ENCODE results near the gene HOXB4. TPM values are rescaled to one million over a fixed set of nuclear protein-coding genes. Genes with fewer than 3 reads are reported as not detected.

Gene HOXB4
- total and polyA plus RNA-seq, 5 donors from 2014 or later = 0.16 to 2.9 (median 0.18) TPM; not detected in 2

DNA sequence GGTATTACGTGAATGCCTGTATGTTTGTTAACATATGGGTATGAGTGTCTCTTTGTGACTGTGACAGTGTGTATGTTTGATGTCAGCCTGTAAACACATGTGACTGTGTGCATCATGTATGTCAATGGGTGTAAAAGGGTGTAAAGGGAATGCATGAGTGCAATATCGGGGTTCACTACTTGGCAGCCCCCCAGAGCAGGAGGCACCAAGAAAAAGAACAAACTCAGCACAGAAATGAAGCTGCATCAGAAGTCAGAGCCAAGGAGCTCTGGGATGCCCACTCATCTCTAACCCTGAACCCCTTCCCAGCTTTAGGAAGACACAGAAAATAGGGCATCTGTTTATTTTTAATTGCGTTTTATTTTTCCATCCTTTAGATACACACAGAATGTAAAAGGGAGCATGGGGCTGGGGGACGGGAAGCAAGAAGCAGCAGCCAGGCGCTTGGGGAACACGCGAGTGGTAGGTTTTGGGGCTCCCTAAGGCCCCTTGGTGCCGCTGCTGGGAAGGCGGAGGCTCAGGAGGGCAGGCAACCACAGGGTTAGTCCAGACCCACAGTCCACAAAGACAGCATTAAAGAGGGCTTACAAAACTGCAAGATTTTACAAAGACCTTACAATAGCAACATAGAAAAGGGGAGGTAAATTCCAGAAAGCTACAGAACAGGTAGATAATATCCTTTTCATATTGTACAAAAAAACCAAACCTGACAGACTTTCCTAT, 28.9 kb upstream of the HOXB4 start:
- Histone ChIP-seq H3K4me3 (ENCODE audit: low read depth, low read length) (no peak overlapping the region), H3K36me3 (ENCODE audit: control insufficient read depth, insufficient read depth, low read length) (no peaks in the 10 kb centered on the region), H3K9me3 (ENCODE audit: control insufficient read depth in 2 of 2, low read length in 2 of 2) (no peaks in the 10 kb centered on the region), H3K4me1 (ENCODE audit: control insufficient read depth, insufficient read depth, low read length, poor library complexity, severe bottlenecking) (peaks cover 45% of the 10 kb centered on the region), H3K27me3 (ENCODE audit: control insufficient read depth, insufficient read depth, low read length) (peaks cover 24% of the 10 kb centered on the region), H3K27ac (ENCODE audit: insufficient read depth, low read length, poor library complexity, severe bottlenecking) (no peak overlapping the region)
- Mint-ChIP-seq H3K27ac (no peak overlapping the region), H3K4me3 (peak overlapping the region in 1 of 4 donors; percentile 0), H3K27me3 (peaks cover 91% of the 10 kb centered on the region), H3K36me3 (no peaks in the 10 kb centered on the region), H3K9me3 (peaks cover 0 to 2% (median 0%) of the 10 kb centered on the region in 7 donors), H3K4me1 (peaks cover 6 to 39% (median 22%) of the 10 kb centered on the region in 4 donors)
- ATAC-seq (ENCODE audit: low read depth in 2 of 2) (no peak), DNase-seq (no peak)

DNA sequence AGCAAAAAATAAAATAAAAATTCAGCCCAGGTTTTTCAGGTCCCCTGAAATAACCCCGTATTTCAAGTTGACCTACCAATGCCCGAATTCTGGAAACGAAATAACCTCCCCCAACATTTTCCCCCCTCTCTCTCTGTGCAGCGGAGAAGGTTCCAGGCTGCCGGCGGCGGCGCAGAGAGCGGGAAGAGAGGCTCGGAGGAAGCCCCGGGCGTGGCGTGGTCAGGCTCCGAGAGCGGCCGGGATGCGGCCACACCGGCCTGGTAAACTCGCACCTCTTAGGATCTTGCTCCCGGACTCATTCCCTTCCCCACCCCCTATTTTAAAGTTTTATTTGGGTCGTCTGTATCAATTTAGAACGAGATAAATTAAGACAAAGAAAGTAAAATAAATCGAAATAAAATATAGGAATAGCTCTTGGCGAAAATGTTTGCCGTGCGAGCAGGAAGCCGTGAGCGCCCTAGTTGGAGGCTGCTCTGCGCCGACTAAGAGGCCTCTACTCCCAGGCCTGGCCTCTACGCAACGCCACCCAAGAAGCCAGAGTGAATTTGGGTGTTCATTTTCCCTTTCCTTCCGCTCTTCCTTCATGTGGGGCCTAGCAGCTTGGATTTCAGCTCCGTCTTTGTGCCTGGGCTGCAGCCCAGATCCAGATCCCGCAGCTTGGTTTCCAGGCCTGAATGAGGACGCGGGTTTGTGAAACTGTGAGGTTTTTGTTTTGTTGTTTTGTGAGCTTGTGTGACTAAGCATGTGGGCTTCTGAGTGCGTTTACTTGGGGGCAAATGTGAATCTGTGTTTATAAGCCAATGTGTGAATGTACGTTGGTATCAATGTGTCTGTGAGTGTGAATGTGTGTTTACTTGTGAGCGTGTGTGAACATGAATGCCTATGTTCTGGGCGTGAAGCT, 28.1 kb upstream of the HOXB4 start:
- H3K36me3 ChIP-seq (ENCODE audit: control insufficient read depth, insufficient read depth, low read length) = no peaks in the 10 kb centered on the region
- no peaks in the 10 kb centered on the region for H3K36me3 Mint-ChIP-seq
- H3K27ac ChIP-seq (ENCODE audit: insufficient read depth, low read length, poor library complexity, severe bottlenecking) = no peak overlapping the region
- peaks cover 0 to under 1% (median 0%) of the 10 kb centered on the region in 7 donors for H3K9me3 Mint-ChIP-seq
- H3K4me3 Mint-ChIP-seq = peak overlapping the region in 1 of 4 donors; percentile 0
- peaks cover 5 to 32% (median 18%) of the 10 kb centered on the region in 4 donors for H3K4me1 Mint-ChIP-seq
- H3K27me3 ChIP-seq (ENCODE audit: control insufficient read depth, insufficient read depth, low read length) = peaks cover 31% of the 10 kb centered on the region
- peaks cover 43% of the 10 kb centered on the region for H3K4me1 ChIP-seq (ENCODE audit: control insufficient read depth, insufficient read depth, low read length, poor library complexity, severe bottlenecking)
- H3K4me3 ChIP-seq (ENCODE audit: low read depth, low read length) = no peak overlapping the region
- DNase-seq (no peak), ATAC-seq (ENCODE audit: low read depth in 2 of 2) (no peak)
- H3K9me3 ChIP-seq (ENCODE audit: control insufficient read depth in 2 of 2, low read length in 2 of 2) = no peaks in the 10 kb centered on the region
- no peak overlapping the region for H3K27ac Mint-ChIP-seq
- peaks cover 94% of the 10 kb centered on the region for H3K27me3 Mint-ChIP-seq

DNA sequence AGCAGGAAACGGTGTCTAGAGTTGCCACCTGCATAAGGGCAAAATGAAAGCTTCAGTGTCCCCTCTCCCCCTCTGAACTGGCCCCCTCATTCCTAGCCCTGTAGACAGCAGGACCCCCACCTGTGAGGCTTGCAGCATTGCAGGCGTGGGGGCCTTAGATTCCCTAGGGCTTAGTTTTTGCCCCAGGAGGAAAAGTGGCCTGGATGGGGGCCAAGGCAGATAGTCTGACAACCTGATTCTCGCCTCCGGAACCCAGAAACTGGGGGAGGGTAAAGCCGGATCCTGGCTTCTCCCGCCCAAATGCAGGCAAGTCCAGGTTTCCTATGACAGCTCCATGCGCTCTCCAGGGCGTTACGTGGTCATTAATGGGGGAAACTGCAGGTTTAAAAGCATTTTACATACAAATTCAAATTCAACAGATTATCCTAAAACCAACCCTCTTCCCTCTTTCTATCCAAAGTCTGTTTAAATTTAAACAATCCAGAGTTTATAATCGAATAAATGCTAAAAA, 27.3 kb upstream of the HOXB4 start:
- no peak for ATAC-seq (ENCODE audit: low read depth in 2 of 2)
- H3K4me3 ChIP-seq (ENCODE audit: low read depth, low read length) = no peak overlapping the region
- no peaks in the 10 kb centered on the region for H3K36me3 ChIP-seq (ENCODE audit: control insufficient read depth, insufficient read depth, low read length)
- H3K9me3 Mint-ChIP-seq = peaks cover 0 to 3% (median 0%) of the 10 kb centered on the region in 7 donors
- no peak for DNase-seq
- H3K27ac Mint-ChIP-seq = peak overlapping the region in 1 of 3 donors; percentile 60
- peaks cover 94% of the 10 kb centered on the region for H3K27me3 Mint-ChIP-seq
- peaks cover 37% of the 10 kb centered on the region for H3K27me3 ChIP-seq (ENCODE audit: control insufficient read depth, insufficient read depth, low read length)
- peak overlapping the region in 1 of 4 donors; percentile 38 for H3K4me3 Mint-ChIP-seq
- peaks cover 2% of the 10 kb centered on the region for H3K36me3 Mint-ChIP-seq
- no peak overlapping the region for H3K27ac ChIP-seq (ENCODE audit: insufficient read depth, low read length, poor library complexity, severe bottlenecking)
- peaks cover 0 to 26% (median 15%) of the 10 kb centered on the region in 4 donors for H3K4me1 Mint-ChIP-seq
- peaks cover 35% of the 10 kb centered on the region for H3K4me1 ChIP-seq (ENCODE audit: control insufficient read depth, insufficient read depth, low read length, poor library complexity, severe bottlenecking)
- H3K9me3 ChIP-seq (ENCODE audit: control insufficient read depth in 2 of 2, low read length in 2 of 2) = no peaks in the 10 kb centered on the region

DNA sequence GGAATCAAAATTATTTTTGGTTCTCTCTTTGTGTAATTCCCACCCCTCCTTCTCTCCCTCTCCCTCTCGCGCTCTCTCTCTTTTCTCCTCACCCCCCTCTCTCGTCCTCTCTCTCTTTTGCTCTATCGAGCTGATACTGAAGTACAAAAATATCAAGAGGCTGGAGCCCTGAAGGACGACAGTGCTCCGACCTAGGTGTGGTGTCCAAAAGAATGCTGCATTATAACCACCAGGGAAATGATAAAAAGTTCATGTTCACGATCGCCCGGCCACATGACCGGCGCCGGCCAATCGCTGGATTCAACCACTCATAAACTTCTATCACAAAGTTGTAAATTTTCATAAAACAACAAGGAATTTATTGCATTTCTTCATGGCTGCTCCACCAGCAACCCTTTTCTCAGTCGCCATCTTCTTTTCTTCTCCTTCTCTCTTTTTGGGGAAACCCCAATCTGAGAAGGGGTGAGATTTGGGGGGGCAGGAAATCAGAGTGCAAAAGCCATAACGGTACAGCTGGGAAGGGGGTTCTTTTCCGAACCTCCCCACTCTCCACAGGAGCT, 26.7 kb upstream of the HOXB4 start, which contains the start of gene HOXB6:
HOXB6 (minus strand) TSS at position 217 of the 560 bp plus-strand sequence. CDS start 6,836 bp downstream, outside the sequence.
- Histone ChIP-seq H3K9me3 (ENCODE audit: control insufficient read depth in 2 of 2, low read length in 2 of 2) (no peaks in the 10 kb centered on the region), H3K27ac (ENCODE audit: insufficient read depth, low read length, poor library complexity, severe bottlenecking) (no peak within 1 kb of the TSS), H3K27me3 (ENCODE audit: control insufficient read depth, insufficient read depth, low read length) (peaks cover 42% of the 10 kb centered on the region), H3K4me3 (ENCODE audit: low read depth, low read length) (no peak within 1 kb of the TSS), H3K4me1 (ENCODE audit: control insufficient read depth, insufficient read depth, low read length, poor library complexity, severe bottlenecking) (peaks cover 29% of the 10 kb centered on the region), H3K36me3 (ENCODE audit: control insufficient read depth, insufficient read depth, low read length) (no peaks in the 10 kb centered on the region)
- DNase-seq (no peak), ATAC-seq (ENCODE audit: low read depth in 2 of 2) (no peak)
- Mint-ChIP-seq H3K4me3 (peak within 1 kb of the TSS in 2 of 4 donors; percentile 49 to 82), H3K27ac (peak within 1 kb of the TSS in 1 of 3 donors; percentile 60), H3K36me3 (peaks cover 3% of the 10 kb centered on the region), H3K4me1 (peaks cover 0 to 25% (median 15%) of the 10 kb centered on the region in 4 donors), H3K9me3 (peaks cover 0 to 3% (median 0%) of the 10 kb centered on the region in 7 donors), H3K27me3 (peaks cover 99% of the 10 kb centered on the region)

DNA sequence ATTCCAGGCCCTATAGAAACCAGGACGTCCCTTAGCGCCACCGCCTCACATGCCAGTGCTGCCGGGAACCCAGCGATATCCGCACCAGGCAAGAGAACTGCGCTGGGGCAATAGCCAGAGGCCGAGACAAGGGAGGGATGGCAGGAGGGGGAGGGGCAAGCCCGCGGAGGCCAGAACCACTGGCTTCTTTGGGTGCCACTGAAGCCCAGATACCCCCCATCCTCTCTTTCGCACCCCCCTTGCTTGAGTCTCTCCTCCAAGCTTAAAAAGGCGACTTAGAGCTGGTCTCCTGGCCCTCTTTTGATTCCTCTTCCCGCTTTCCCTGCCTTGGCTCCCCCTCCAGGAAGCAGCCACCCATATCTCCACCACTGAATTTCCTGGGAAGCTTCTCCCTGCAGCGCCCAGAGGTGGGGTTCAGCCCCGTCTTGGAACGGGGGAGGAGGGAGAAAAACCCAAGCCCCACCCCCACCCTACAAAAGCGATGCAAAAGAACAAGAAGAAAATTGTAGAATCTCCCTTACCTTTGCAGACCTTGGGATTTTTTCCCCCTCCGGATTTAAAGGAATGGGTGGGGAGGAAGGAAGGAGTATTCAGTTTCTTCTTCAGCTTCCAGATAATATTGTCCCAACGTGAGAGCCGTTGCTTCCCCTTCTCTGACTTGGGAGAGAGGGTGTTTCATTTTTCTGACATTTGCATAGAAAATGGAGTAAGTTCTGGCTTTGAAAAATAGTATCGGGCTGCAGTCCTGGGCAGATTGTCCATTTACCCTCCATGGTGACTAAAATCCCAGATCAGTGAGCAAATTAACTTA, 26.0 kb upstream of the HOXB4 start:
- H3K4me3 ChIP-seq (ENCODE audit: low read depth, low read length) = no peak overlapping the region
- no peaks in the 10 kb centered on the region for H3K9me3 ChIP-seq (ENCODE audit: control insufficient read depth in 2 of 2, low read length in 2 of 2)
- DNase-seq (no peak), ATAC-seq (ENCODE audit: low read depth in 2 of 2) (no peak)
- Mint-ChIP-seq H3K36me3 (peaks cover 3% of the 10 kb centered on the region), H3K27ac (peak overlapping the region in 1 of 3 donors; percentile 9), H3K9me3 (peaks cover 0 to 3% (median 0%) of the 10 kb centered on the region in 7 donors), H3K4me1 (peaks cover 0 to 25% (median 13%) of the 10 kb centered on the region in 4 donors), H3K4me3 (no peak overlapping the region), H3K27me3 (peaks cover 100% of the 10 kb centered on the region)
- peaks cover 44% of the 10 kb centered on the region for H3K27me3 ChIP-seq (ENCODE audit: control insufficient read depth, insufficient read depth, low read length)
- no peaks in the 10 kb centered on the region for H3K36me3 ChIP-seq (ENCODE audit: control insufficient read depth, insufficient read depth, low read length)
- H3K27ac ChIP-seq (ENCODE audit: insufficient read depth, low read length, poor library complexity, severe bottlenecking) = no peak overlapping the region
- peaks cover 27% of the 10 kb centered on the region for H3K4me1 ChIP-seq (ENCODE audit: control insufficient read depth, insufficient read depth, low read length, poor library complexity, severe bottlenecking)

DNA sequence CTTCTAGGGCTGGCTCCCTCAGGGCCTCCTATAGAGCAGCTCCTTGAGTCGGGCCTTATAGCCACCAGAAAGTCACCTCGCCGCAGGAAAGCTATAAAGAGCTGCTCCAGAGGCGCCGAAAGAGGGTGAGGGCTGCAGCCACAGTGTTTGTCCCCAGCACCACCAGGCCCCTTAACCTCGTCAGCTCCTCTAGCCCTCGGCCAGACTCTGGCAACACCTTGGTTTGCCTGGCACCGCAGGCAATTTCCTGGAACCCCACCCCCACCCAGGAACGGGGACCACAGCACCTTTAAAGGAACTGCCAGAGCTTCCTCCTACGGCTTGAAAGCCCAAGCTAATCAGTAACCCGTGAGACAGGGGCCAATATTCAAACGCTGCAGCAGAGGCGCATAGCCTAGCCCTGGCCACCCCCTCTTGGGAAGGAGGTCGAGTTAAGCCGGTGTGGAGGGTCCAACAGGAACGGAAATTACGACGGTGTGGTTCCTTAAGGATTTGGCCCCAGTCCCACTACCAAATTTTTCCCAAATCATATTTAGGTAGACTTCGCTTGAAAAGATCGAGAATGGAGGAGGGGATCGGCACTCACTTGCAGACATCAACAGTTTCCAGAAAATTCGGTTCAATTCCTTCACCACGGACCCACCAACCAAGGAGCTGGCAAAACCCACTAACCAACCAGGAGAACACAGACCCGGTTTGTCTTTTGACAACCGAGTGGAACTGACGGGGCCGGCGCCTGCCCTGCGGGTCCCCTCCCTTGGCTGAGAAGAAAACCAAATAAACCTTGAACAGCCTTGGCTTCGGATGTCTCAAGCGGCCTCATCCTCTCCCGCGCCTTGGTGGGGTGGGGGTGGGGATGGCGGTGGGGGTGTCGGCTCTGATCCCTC, 23.6 kb upstream of the HOXB4 start:
- peak overlapping the region in 1 of 4 donors; percentile 65 for H3K4me3 Mint-ChIP-seq
- H3K4me1 Mint-ChIP-seq = peaks cover 9 to 44% (median 25%) of the 10 kb centered on the region in 4 donors
- Histone ChIP-seq H3K36me3 (ENCODE audit: control insufficient read depth, insufficient read depth, low read length) (no peaks in the 10 kb centered on the region), H3K27ac (ENCODE audit: insufficient read depth, low read length, poor library complexity, severe bottlenecking) (no peak overlapping the region), H3K4me1 (ENCODE audit: control insufficient read depth, insufficient read depth, low read length, poor library complexity, severe bottlenecking) (peaks cover 44% of the 10 kb centered on the region), H3K4me3 (ENCODE audit: low read depth, low read length) (no peak overlapping the region), H3K27me3 (ENCODE audit: control insufficient read depth, insufficient read depth, low read length) (peaks cover 54% of the 10 kb centered on the region), H3K9me3 (ENCODE audit: control insufficient read depth in 2 of 2, low read length in 2 of 2) (no peaks in the 10 kb centered on the region)
- DNase-seq = no peak
- no peak overlapping the region for H3K27ac Mint-ChIP-seq
- ATAC-seq (ENCODE audit: low read depth in 2 of 2) = no peak
- H3K9me3 Mint-ChIP-seq = peaks cover 0 to 3% (median 0%) of the 10 kb centered on the region in 7 donors
- peaks cover 100% of the 10 kb centered on the region for H3K27me3 Mint-ChIP-seq
- peaks cover 3% of the 10 kb centered on the region for H3K36me3 Mint-ChIP-seq
